OCI-LY3 (cell line): Measurements from ENCODE around the gene DYRK2.
A peak's percentile ranks its signal among the peaks of the same experiment; 100 is the strongest.

Experiments used
- H2AFZ ChIP-seq: fragments of 200-600, 300-600 bp; shearing (Covaris generic); 2 replicates; pipeline ENCODE4 v1.6.0; 2014; ENCODE audit warnings: antibody characterized with exemption, low read depth, low read length
- H3K27ac ChIP-seq: fragments of 200-600, 300-600 bp; sonication (generic); 2 replicates; pipeline ENCODE4 v1.5.1; 2014; ENCODE audit warnings: mild to moderate bottlenecking, low read length, moderate library complexity, mixed read lengths
- H3K27me3 ChIP-seq: fragments of 200-600, 300-600 bp; sonication (generic); 2 replicates; pipeline ENCODE4 v1.6.1; 2014; ENCODE audit warnings: low read depth, low read length, mixed read lengths
- H3K36me3 ChIP-seq: fragments of 200-600, 300-600 bp; sonication (generic); replicated peaks from 2 replicates; pipeline ENCODE3; 2014; ENCODE audit warnings: low read depth, low read length, mixed read lengths
- H3K4me1 ChIP-seq: fragments of 300-600, 200-600 bp; sonication (generic); 2 replicates; pipeline ENCODE4 v1.6.1; 2014; ENCODE audit warnings: low read length, mixed read lengths
- H3K4me2 ChIP-seq: fragments of 200-600, 300-600 bp; sonication (generic); 2 replicates; pipeline ENCODE4 v1.6.1; 2014; ENCODE audit warnings: low read length, mixed read lengths
- H3K4me3 ChIP-seq: fragments of 300-600, 200-600 bp; sonication (generic); 2 replicates; pipeline ENCODE4 v1.5.1; 2014; ENCODE audit warnings: antibody characterized with exemption, mild to moderate bottlenecking, low read length, moderate library complexity
- H3K79me2 ChIP-seq: fragments of 300-600, 200-600 bp; shearing (Covaris generic); 2 replicates; pipeline ENCODE4 v1.6.1; 2014; ENCODE audit warnings: mild to moderate bottlenecking, low read length, mixed read lengths
- H3K9ac ChIP-seq: fragments of 300-600, 200-600 bp; shearing (Covaris generic); 2 replicates; pipeline ENCODE4 v1.6.0; 2014; ENCODE audit warnings: mild to moderate bottlenecking, low read length, moderate library complexity
- H3K9me3 ChIP-seq: fragments of 200-600, 300-600 bp; shearing (Covaris generic); 2 replicates; pipeline ENCODE4 v1.6.1; 2014; ENCODE audit warnings: low read length, mixed read lengths; ENCODE audit not compliant: insufficient read depth
- H4K20me1 ChIP-seq: fragments of 200-600, 300-600 bp; sonication (generic); 2 replicates; pipeline ENCODE4 v1.6.1; 2016; ENCODE audit warnings: low read length, mixed read lengths; ENCODE audit not compliant: insufficient read depth
- CTCF ChIP-seq: fragments of 200-600, 300-600 bp; sonication (generic); IDR thresholded peaks from 2 replicates; pipeline ENCODE4 v1.5.1; 2014; ENCODE audit warnings: antibody characterized with exemption, low read length, low read depth
- EZH2phosphoT487 ChIP-seq: fragments of 200-600 bp; shearing (Covaris generic); IDR thresholded peaks from 2 replicates; pipeline ENCODE4 v1.6.1; 2018; ENCODE audit warnings: antibody characterized with exemption, mixed run types, low read depth

The DYRK2 gene

DNA sequence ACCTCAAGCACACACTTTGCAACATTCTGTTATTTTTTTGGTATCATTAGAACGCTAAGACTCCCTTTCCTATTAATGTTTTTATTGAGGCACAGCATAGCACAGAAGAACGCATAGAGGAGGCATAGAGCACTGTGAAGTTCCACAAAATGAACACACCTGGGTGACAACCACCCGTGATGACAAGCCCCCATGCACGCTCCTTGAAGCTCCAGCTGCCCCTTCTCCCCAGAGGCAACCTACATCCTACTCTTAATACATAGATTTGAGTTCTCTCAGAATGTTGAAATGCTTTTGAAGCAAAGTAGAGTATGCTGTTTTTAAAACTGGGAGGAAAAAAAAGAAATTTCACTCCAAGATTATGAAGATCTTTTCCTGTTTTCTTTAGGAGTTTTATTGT is 55.5 kb downstream of the DYRK2 start:
- no peak overlapping the region for H3K4me2 ChIP-seq

GRCh38 chr12:67705394-67706370 is 57.1 kb downstream of the DYRK2 start:
- no peaks in the 10 kb centered on the region for H4K20me1 ChIP-seq
- H3K27me3 ChIP-seq: peaks cover 43% of the 10 kb centered on the region
- no peak overlapping the region for H3K4me2 ChIP-seq
- no peaks in the 10 kb centered on the region for H3K79me2 ChIP-seq
- no peak overlapping the region for H2AFZ ChIP-seq
- H3K9me3 ChIP-seq: no peaks in the 10 kb centered on the region
- H3K27ac ChIP-seq: no peak overlapping the region
- no peak overlapping the region for H3K9ac ChIP-seq
- no peak overlapping the region for H3K4me3 ChIP-seq
- TF ChIP-seq CTCF: no peak
- no peak for TF ChIP-seq EZH2phosphoT487
- no peaks in the 10 kb centered on the region for H3K36me3 ChIP-seq
- peaks cover 39% of the 10 kb centered on the region for H3K4me1 ChIP-seq

More for the DNA sequence above, 55.5 kb downstream of the DYRK2 start:
- Histone ChIP-seq H3K4me1 (peaks cover 39% of the 10 kb centered on the region), H3K79me2 (no peaks in the 10 kb centered on the region), H3K4me3 (no peak overlapping the region), H3K36me3 (no peaks in the 10 kb centered on the region), H4K20me1 (no peaks in the 10 kb centered on the region), H3K9ac (no peak overlapping the region), H3K27ac (no peak overlapping the region), H3K9me3 (no peaks in the 10 kb centered on the region), H2AFZ (no peak overlapping the region), H3K27me3 (peaks cover 51% of the 10 kb centered on the region)
- no peak for TF ChIP-seq CTCF
- no peak for TF ChIP-seq EZH2phosphoT487

- no peak overlapping the region for H2AFZ ChIP-seq
- H3K79me2 ChIP-seq: no peaks in the 10 kb centered on the region
- H3K9me3 ChIP-seq: no peaks in the 10 kb centered on the region
- peak overlapping the region; percentile 59 for H3K4me2 ChIP-seq
- no peak overlapping the region for H3K27ac ChIP-seq
- H3K4me1 ChIP-seq: peaks cover 35% of the 10 kb centered on the region
- H3K4me3 ChIP-seq: no peak overlapping the region
- no peaks in the 10 kb centered on the region for H3K36me3 ChIP-seq
- H3K27me3 ChIP-seq: peaks cover 15% of the 10 kb centered on the region
- no peak overlapping the region for H3K9ac ChIP-seq
- H4K20me1 ChIP-seq: no peaks in the 10 kb centered on the region
- no peak for TF ChIP-seq EZH2phosphoT487
- TF ChIP-seq CTCF: no peak
These were observed 60.9 kb downstream of the DYRK2 start for GRCh38 chr12:67709367-67709954.

DNA sequence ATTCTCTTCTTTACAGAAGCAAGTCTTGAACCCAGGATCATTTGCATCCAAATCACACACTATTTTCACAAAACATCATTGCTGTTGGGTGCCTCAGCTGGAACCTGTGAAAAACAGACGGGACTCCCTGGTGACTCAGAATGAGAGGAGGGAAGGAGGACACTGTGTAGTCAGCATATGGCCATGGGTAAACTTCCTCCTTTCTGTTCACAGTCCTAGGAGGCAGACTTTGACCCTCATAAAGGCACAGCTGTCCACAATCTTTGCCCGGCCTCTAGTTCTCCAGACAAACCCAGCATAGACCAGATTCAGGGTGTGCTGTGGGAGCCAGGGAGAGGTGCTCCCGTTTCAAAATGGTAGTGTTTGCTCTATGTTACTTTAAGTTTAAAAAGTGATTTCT is 62.0 kb downstream of the DYRK2 start:
- Histone ChIP-seq H2AFZ (no peak overlapping the region), H3K27me3 (peaks cover 5% of the 10 kb centered on the region; the same call in 1 of the 2 replicates)
- TF ChIP-seq EZH2phosphoT487 (no peak), CTCF (no peak)

More for the DNA sequence above, 62.0 kb downstream of the DYRK2 start:
- H3K36me3 ChIP-seq: no peaks in the 10 kb centered on the region
- peak overlapping the region; percentile 55; the same call in 1 of the 2 replicates for H3K27ac ChIP-seq
- H3K9ac ChIP-seq: no peak overlapping the region
- no peaks in the 10 kb centered on the region for H4K20me1 ChIP-seq
- peak overlapping the region; percentile 59 for H3K4me2 ChIP-seq
- peak overlapping the region; percentile 37; the same call in 1 of the 2 replicates for H3K4me3 ChIP-seq
- H3K9me3 ChIP-seq: no peaks in the 10 kb centered on the region
- peaks cover 24% of the 10 kb centered on the region for H3K4me1 ChIP-seq
- H3K79me2 ChIP-seq: no peaks in the 10 kb centered on the region
